ENCODE results near the gene DSCAM. TPM values are rescaled to one million over a fixed set of nuclear protein-coding genes. Genes with fewer than 3 reads are reported as not detected.
"Not testable (repeated sequence)": the region's sequence is repeated elsewhere in the genome, so short reads cannot be mapped to it uniquely, and the experiment has no call there.

The DSCAM gene
- total RNA-seq, 1 donor from 2014 or later: not detected

- no peak for DNase-seq (ENCODE audit: low spot score)
Observed at GRCh38 chr21:40461008-40461407, 385.9 kb downstream of the DSCAM start.

DNA sequence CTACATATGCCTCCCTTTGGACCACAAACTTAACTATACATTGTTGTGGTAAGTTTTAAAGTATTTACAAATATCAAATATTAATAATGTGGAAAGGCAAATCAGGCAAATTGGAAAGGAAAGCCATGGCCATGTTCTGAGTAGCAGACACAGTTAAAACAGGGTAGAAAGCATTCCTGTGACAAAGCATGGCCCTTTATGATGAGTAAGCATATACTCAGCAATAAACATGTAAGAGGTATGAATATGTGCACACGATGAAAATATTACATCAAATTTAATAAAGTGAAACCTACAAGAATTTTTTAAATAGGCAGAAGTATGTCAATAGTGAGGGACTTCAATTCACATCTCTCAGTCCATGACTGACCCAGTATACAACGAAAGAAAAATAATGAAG, 389.2 kb downstream of the DSCAM start:
- no peak for DNase-seq (ENCODE audit: low spot score)

DNA sequence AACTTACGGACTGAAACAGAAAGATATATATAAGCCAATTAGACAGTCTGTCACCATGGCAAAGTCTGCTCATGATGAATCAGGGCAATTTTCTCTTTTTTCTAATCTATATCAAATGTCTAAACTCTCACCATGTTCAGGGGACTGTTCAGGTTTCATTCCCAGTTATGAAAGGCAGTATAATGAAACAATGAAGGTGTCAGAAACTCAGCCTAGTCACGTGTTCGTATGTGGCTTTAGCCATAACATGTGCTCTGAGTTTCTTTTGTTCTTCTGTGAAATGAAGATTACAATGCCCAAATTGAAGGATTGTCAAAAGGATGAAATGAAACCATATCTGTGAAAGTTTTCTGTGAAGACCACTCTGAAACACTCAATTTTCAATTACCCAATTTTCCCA, 392.9 kb downstream of the DSCAM start:
- no peak for DNase-seq (ENCODE audit: low spot score)

DNA sequence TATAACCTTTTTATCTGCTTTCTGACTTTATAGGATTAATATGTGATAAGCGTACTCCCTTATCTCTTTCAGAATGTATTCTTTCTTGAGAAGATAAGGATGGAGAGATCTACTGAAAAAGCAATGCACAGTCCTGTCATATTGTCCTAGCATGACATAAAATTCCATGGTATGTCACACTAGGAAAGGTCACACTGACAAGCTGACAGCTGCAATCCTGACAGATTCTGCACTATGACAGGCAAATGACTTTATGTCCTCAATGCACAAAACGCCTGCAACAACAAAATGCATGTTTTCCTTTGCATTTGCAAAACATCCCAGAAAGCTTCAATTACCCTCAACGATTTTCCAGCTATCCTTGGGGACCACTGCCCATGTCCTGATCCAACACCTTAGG, 393.8 kb downstream of the DSCAM start:
- DNase-seq (ENCODE audit: low spot score): no peak

DNA sequence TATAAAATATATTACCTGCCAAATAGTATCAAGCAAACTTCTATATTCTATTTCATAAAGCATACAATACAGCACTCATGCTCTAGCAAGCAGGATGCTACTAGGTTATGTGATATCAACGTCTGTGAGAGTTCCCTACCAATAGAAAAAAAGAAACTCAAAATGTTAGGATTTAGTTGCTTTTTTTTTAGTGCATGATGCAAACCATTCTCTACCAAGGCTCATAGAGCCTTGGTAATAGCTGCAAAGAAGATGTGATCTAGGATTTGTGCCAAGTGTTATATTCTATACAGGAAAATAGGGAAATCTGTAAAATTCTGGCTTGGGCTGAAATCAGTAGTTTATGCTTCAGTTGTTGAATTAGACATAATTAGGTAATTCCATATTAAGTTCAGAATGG, 394.4 kb downstream of the DSCAM start:
- no peak for DNase-seq (ENCODE audit: low spot score)

- no peak for DNase-seq (ENCODE audit: low spot score)
Observed at GRCh38 chr21:40447016-40447415, 399.9 kb downstream of the DSCAM start.

- no peak for DNase-seq (ENCODE audit: low spot score)
Observed at GRCh38 chr21:40445349-40445921, 401.5 kb downstream of the DSCAM start.

GRCh38 chr21:40439581-40439980, 407.4 kb downstream of the DSCAM start:
- DNase-seq (ENCODE audit: low spot score): not testable (repeated sequence)

DNA sequence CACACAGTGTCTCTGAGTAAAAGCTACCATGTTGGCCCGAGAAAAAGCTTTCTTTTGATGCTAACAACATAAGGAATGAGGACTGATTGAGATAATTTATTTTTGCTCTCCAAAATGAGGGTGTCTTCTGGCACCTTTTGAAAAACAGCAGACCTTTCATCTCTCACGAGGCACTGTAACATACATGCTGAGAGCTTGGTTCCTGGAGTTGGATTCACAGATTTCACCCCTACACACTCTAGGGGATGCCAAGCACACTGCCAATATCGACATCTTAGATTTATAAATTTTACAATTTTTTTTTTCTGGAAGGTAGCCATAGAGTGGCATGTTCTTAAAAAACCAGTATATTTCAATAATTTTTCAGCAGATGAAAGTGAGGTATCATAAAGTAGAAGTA, 408.3 kb downstream of the DSCAM start:
- DNase-seq (ENCODE audit: low spot score): no peak

GRCh38 chr21:40436261-40436660, 410.7 kb downstream of the DSCAM start:
- no peak for DNase-seq (ENCODE audit: low spot score)

DNA sequence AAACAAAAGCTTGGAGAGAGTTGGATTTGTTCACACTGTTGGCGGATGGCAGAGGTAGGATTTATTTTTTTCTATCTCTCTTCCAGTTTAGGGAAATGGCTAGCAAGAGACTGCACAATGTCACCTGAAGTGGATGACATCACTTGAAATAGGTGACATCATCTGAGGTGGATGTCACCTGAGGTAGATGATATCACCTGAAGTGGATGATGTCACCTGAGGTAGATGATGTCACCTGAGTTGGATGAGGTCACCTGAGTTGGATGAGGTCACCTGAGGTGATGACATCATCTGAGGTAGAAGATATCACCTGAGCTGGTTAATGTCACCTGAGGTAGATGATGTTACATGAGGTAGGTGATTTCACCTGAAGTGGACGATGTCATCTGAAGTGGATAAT, 413.4 kb downstream of the DSCAM start:
- DNase-seq (ENCODE audit: low spot score): no peak

GRCh38 chr21:40425981-40426380, 421.0 kb downstream of the DSCAM start:
- DNase-seq (ENCODE audit: low spot score): no peak

DNA sequence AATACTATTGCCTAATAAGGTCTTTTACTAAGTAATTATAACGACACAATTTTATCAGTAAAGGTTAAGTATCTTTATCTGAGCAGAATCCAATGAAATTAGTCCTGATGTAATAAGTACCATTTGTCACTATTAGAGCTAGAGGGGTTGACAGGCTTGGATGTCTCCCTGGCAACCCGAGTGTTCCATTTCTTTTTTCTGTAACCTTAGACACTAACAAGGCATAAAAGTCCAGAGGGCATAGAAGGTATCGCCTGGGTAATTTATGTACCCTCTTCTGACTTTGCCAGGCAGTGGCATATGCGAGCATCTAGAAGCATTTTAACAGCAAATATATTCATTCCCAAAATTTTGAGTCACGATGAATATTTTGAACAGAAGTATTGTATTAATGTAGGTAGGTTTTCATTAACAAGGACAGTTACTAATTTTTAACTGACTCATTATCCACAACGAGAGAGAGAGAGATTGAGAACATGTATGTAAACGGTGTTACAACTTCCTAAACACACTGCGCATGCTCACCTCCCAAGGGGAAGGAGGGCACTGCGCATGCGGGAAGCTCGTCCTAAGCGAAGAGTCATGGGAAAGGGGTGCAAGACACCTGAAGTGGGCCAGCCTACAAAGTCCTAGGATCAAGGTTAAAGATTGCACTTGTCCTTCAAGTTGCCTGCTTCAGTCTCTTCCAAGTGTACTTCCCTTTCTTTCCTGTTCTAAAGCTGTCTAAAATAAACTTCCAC, 423.9 kb downstream of the DSCAM start:
- no peak for DNase-seq (ENCODE audit: low spot score)

DNA sequence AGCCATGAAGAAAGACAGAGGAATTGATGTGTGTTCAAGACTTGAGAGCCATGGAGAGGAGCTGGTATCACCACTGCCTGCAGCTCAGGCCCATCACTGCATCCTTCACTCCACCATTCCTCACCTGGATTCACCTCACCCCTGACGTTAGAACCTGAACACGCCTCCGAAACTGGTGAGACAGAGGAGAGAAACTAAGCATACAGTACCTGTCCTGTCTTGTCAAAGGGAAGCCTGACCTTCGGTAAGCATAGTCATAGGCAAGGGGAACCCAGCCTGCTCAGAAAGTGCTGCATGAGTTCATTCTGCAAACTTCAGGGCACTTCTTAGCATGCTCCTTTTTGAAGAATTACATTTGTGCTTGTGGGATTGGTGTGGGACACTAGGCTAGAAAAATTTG, 425.8 kb downstream of the DSCAM start:
- DNase-seq (ENCODE audit: low spot score): no peak

DNA sequence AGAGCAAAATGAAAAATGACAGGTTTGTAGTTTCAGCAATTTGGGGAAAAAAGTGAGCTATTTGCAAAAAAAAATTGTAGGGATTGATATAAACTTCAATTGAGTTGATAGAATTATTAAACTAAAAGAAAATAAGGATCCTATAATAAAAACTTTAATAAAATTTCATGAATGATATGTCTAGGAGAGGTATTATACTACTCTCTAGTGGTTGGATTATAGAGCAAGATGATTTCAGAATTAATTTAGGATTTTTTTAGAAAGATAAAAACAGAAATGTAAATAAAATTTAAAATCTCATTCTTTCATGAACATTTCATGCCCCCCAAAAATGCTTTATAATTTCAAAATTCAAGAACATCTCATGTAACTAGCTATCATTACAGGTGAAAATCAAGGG, 430.4 kb downstream of the DSCAM start:
- no peak for DNase-seq (ENCODE audit: low spot score)

DNA sequence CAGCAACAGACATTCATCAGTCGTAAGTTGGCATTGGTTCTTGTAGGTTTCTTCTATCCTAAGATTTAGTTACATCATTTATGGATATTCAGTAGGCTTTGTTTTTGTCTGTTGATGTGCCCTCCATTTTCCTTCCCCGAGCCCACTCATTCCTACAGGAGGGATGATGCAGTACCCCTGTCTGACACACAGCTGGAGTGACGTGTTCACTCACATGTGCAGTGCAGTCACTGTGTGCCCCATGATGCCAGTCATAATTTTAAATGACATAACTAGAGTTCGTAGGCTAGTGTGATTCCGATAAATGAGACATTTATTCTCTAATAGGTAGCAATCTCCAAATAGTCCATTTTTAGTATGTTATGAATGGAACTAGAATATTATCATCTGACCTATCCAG, 438.4 kb downstream of the DSCAM start:
- DNase-seq (ENCODE audit: low spot score): no peak

GRCh38 chr21:40404396-40404800, 442.6 kb downstream of the DSCAM start:
- no peak for DNase-seq (ENCODE audit: low spot score)

GRCh38 chr21:40402884-40403582, 443.9 kb downstream of the DSCAM start:
- no peak for DNase-seq (ENCODE audit: low spot score)

GRCh38 chr21:40395732-40396131, 451.2 kb downstream of the DSCAM start:
- no peak for DNase-seq (ENCODE audit: low spot score)

GRCh38 chr21:40393066-40393465, 453.9 kb downstream of the DSCAM start:
- no peak for DNase-seq (ENCODE audit: low spot score)

DNA sequence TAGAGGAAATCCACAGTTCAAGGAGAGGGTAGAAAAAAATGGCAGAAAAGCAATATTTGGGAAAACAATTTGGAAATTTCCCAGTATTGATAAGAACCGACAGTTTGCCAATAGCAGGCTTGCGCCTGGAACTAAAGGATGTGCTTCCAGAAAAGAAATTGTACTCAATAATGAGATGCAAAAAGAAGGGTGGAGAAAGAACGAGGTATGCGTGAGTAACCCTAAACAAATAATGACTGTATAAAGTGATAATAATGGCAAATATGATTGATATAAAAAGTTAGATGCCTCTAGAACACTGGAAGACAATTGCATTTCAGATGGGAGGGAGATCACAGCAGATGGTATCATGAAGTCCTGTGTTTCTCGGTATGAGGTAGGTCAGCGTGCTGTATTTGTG, 458.9 kb downstream of the DSCAM start:
- DNase-seq (ENCODE audit: low spot score): no peak

GRCh38 chr21:40386981-40387747, 459.8 kb downstream of the DSCAM start:
- no peak for DNase-seq (ENCODE audit: low spot score)

Data from ureter (tissue), 1 donor.